HepG2 (cell line): ENCODE measurements around the gene DSG4. TPM values are rescaled to one million over a fixed set of nuclear protein-coding genes. Genes with fewer than 3 reads are reported as not detected.

Experiments used
- ATAC-seq: fragments of 200-7000 bp; cut with Tn5 transposase; 3 replicates; pipeline ENCODE4 v1.9.1; 2020; ENCODE audit warnings: mild to moderate bottlenecking, moderate library complexity
- BruUV-seq: library from RNA; stranded (reverse); fragments of 400-500 nt; replicated peaks from 2 replicates; lab custom pipeline; 2021; lab: Mats Ljungman, UMichigan
- CTCF ChIA-PET: fragments of 300-600 bp; formaldehyde crosslinking; extraction: SDS; loops from one replicate; lab custom pipeline; 2021; ENCODE audit warnings: low total read pairs, inconsistent platforms, low intra/inter-chr PET ratio; lab: Yijun Ruan, JAX
- POLR2A ChIA-PET: fragments of 350-600 bp; sonication (Branson Sonifier 250); formaldehyde crosslinking; loops from one replicate; lab custom pipeline; 2020; ENCODE audit warnings: antibody characterized with exemption, inconsistent platforms; lab: Yijun Ruan, JAX
- DNase-seq: peaks from one replicate; pipeline ENCODE4 v3.0.0-alpha.2; 2015; ENCODE audit warnings: low spot score
- FAIRE-seq: peaks from 3 replicates; lab custom pipeline; 2011; peaks lifted over from hg19 to GRCh38; lab: Jason Lieb, UNC
- H2AFZ ChIP-seq: one replicate; pipeline ENCODE4 v1.6.1; 2011; ENCODE audit warnings: low read length, inconsistent platforms
- H3K27ac ChIP-seq: fragments of 300-600 bp; 3 replicates; pipeline ENCODE4 v1.8.0; 2011; ENCODE audit warnings: mixed run types, mild to moderate bottlenecking, mixed read lengths, low read length, inconsistent platforms; ENCODE audit not compliant: insufficient read depth; ENCODE audit errors: extremely low read length
- H3K27me3 ChIP-seq, 2 experiments: fragments of 200-600 bp in 1 of 2; 2 replicates in 1 of 2; 3 replicates in 1 of 2; pipeline versions ENCODE4 v1.6.0 to v1.8.0; 2011; ENCODE audit warnings: low read length in 2 of 2, mild to moderate bottlenecking in 2 of 2, moderate library complexity in 2 of 2, inconsistent platforms in 1 of 2; ENCODE audit not compliant: insufficient read depth in 2 of 2, control insufficient read depth in 1 of 2
- H3K36me3 ChIP-seq, 2 experiments: fragments of 200-600 bp in 1 of 2; replicated peaks in 1 of 2; 2 replicates in 1 of 2; 3 replicates in 1 of 2; pipeline versions ENCODE4 v1.5.1 to v1.8.0; 2011; ENCODE audit warnings: low read length in 2 of 2, inconsistent platforms in 1 of 2; ENCODE audit not compliant: insufficient read depth in 2 of 2, control insufficient read depth in 1 of 2
- H3K4me1 ChIP-seq: 2 replicates; pipeline ENCODE4 v1.5.1; 2012; ENCODE audit warnings: low read length, inconsistent platforms; ENCODE audit not compliant: insufficient read depth
- H3K4me2 ChIP-seq: 2 replicates; pipeline ENCODE4 v1.6.0; 2011; ENCODE audit warnings: low read depth, low read length, inconsistent platforms
- H3K4me3 ChIP-seq, 3 experiments: fragments of 200-600 bp in 1 of 3; sonication (generic), shearing (Covaris generic) in 1 of 3; replicated peaks in 1 of 3; 2 replicates each; pipeline ENCODE4 v1.5.1; 2011 to 2016; ENCODE audit warnings: low read length in 3 of 3, inconsistent platforms in 2 of 3, low read depth in 2 of 3, mild to moderate bottlenecking in 2 of 3, control low read depth in 1 of 3, mixed read lengths in 1 of 3; ENCODE audit not compliant: insufficient read depth in 1 of 3
- H3K79me2 ChIP-seq: one replicate; pipeline ENCODE4 v1.6.1; 2011; ENCODE audit warnings: low read length, inconsistent platforms; ENCODE audit not compliant: insufficient read depth
- H3K9ac ChIP-seq: 2 replicates; pipeline ENCODE4 v1.6.0; 2011; ENCODE audit warnings: mild to moderate bottlenecking, low read depth, low read length, inconsistent platforms; ENCODE audit not compliant: insufficient read depth
- H3K9me3 ChIP-seq: 2 replicates; pipeline ENCODE4 v1.5.1; 2012; ENCODE audit warnings: mild to moderate bottlenecking, low read length
- H4K20me1 ChIP-seq: 2 replicates; pipeline ENCODE4 v1.6.0; 2011; ENCODE audit warnings: inconsistent platforms, mild to moderate bottlenecking, low read length, moderate library complexity; ENCODE audit not compliant: insufficient read depth
- CENPX ChIP-seq: sonication (generic); formaldehyde crosslinking; IDR thresholded peaks from 2 replicates; pipeline ENCODE4 v1.9.0; 2021; ENCODE audit warnings: mild to moderate bottlenecking, missing genetic modification reagents, moderate library complexity
- KLF16 ChIP-seq, 2 experiments: sonication (generic) in 1 of 2; formaldehyde crosslinking in 1 of 2; IDR thresholded peaks; 2 replicates each; pipeline versions ENCODE4 v1.6.1 to v1.8.0; 2016 to 2023; ENCODE audit warnings: missing genetic modification reagents in 2 of 2, missing compliant biosample characterization in 1 of 2
- NR3C1 ChIP-seq: sonication (generic); formaldehyde crosslinking; IDR thresholded peaks from 2 replicates; pipeline ENCODE4 v1.4.0; 2020; ENCODE audit warnings: missing genetic modification reagents
- POLR2G ChIP-seq: fragments of 200-400 bp; formaldehyde crosslinking; IDR thresholded peaks from 2 replicates; pipeline ENCODE4 v1.6.1; 2018; ENCODE audit warnings: mild to moderate bottlenecking, low read depth, low read length, moderate library complexity
- RBM39 ChIP-seq: fragments of 200-400 bp; formaldehyde crosslinking; IDR thresholded peaks from one replicate; pipeline ENCODE4 v1.6.1; 2018; ENCODE audit warnings: antibody characterized with exemption, mild to moderate bottlenecking, low read depth, low read length; ENCODE audit not compliant: poor library complexity, severe bottlenecking
- SAFB2 ChIP-seq: sonication (generic); formaldehyde crosslinking; IDR thresholded peaks from 2 replicates; pipeline ENCODE4 v1.5.1; 2020; ENCODE audit warnings: missing genetic modification reagents, low read depth, mild to moderate bottlenecking, borderline replicate concordance
- SIX4 ChIP-seq: sonication (generic); formaldehyde crosslinking; IDR thresholded peaks from 2 replicates; pipeline ENCODE4 v1.4.0; 2020; ENCODE audit warnings: missing genetic modification reagents
- SNAPC5 ChIP-seq: sonication (generic); formaldehyde crosslinking; IDR thresholded peaks from 2 replicates; pipeline ENCODE4 v1.8.1; 2023; ENCODE audit warnings: mild to moderate bottlenecking, missing genetic modification reagents, borderline replicate concordance
- ZBTB7B ChIP-seq: sonication (generic); formaldehyde crosslinking; IDR thresholded peaks from 2 replicates; pipeline ENCODE4 v1.4.0; 2020; ENCODE audit warnings: missing genetic modification reagents
- ZC3H4 ChIP-seq: sonication (generic); formaldehyde crosslinking; IDR thresholded peaks from 2 replicates; pipeline ENCODE4 v1.4.0; 2020; ENCODE audit warnings: missing genetic modification reagents, borderline replicate concordance
- ZFP90 ChIP-seq: sonication (generic); formaldehyde crosslinking; IDR thresholded peaks from 2 replicates; pipeline ENCODE4 v1.8.0; 2022; ENCODE audit warnings: missing genetic modification reagents, mild to moderate bottlenecking, inconsistent platforms, borderline replicate concordance
- ZMYM2 ChIP-seq: sonication (generic); formaldehyde crosslinking; IDR thresholded peaks from 2 replicates; pipeline ENCODE4 v1.8.0; 2022; ENCODE audit warnings: mild to moderate bottlenecking, missing genetic modification reagents
- ZNF275 ChIP-seq: sonication (generic); formaldehyde crosslinking; IDR thresholded peaks from 2 replicates; pipeline ENCODE4 v1.8.0; 2022; ENCODE audit warnings: missing genetic modification reagents, mild to moderate bottlenecking, inconsistent platforms, borderline replicate concordance
- ZNF414 ChIP-seq: sonication (generic); formaldehyde crosslinking; IDR thresholded peaks from 2 replicates; pipeline ENCODE4 v1.5.0; 2020; ENCODE audit warnings: missing genetic modification reagents
- ZNF567 ChIP-seq: sonication (generic); formaldehyde crosslinking; IDR thresholded peaks from 2 replicates; pipeline ENCODE4 v1.8.1; 2023; ENCODE audit warnings: mild to moderate bottlenecking, missing genetic modification reagents, borderline replicate concordance
- ZNF816 ChIP-seq: sonication (generic); formaldehyde crosslinking; IDR thresholded peaks from 2 replicates; pipeline ENCODE4 v1.8.0; 2022; ENCODE audit warnings: missing genetic modification reagents, mild to moderate bottlenecking, borderline replicate concordance
- WGBS: methylation state at CpG from one replicate; pipeline ENCODE4 v1.1.6; 2017; ENCODE audit warnings: low lambda C conversion rate; 5-methylcytosine and 5-hydroxymethylcytosine counted together
- in situ Hi-C: cut with HindIII; loops from 2 replicates; pipeline ENCODE4 v1.10.0; 2017; ENCODE audit warnings: low pct_unique_long_range_greater_than_20kb; ENCODE audit not compliant: extremely low pct_ligation_motif_present
- intact Hi-C: fragments of 100-400 bp; cut with micrococcal nuclease; formaldehyde crosslinking; loops from one replicate; pipeline ENCODE4 v1.10.0; 2022; ENCODE audit not compliant: unreplicated experiment
- polyA plus RNA-seq, 8 experiments: library from polyadenylated mRNA; depleted of rRNA in 3 of 8; stranded (reverse) in 7 of 8; unstranded in 1 of 8; fragments of >200 nt; fragmentation: Illumina TruSeq in 4 of 8; extraction: Trizol in 4 of 8; gene quantifications; 2 replicates each; pipeline versions ENCODE4 v1.2.1 to v1.2.3, GENCODE V29; 2011 to 2016; ENCODE audit warnings: low read depth in 4 of 8, missing spikeins in 1 of 8, mixed read lengths in 1 of 8; ENCODE audit not compliant: insufficient read depth in 1 of 8
- total RNA-seq, 5 experiments: library from RNA; depleted of rRNA; stranded (reverse); fragments of >200 nt; fragmentation: Illumina TruSeq; extraction: Trizol; gene quantifications; 2 replicates each; pipeline ENCODE4 v1.2.3, GENCODE V29; 2016; ENCODE audit warnings: low read depth in 1 of 5

DSG4 gene
- total and polyA plus RNA-seq, 2 of the 13 experiments (the other 11 are each of a cell fraction or from before 2014, with no cell fraction given), result 0.07 TPM; not detected in 1

GRCh38 chr18:31440787-31441186 is 64.2 kb downstream of the DSG4 start:
- H2AFZ ChIP-seq, result no peak overlapping the region
- no peak for FAIRE-seq
- no peak for TF ChIP-seq ZNF275
- no peak for TF ChIP-seq ZC3H4 (CRISPR knock-in tag)
- TF ChIP-seq ZNF567, result no peak
- TF ChIP-seq SIX4 (CRISPR knock-in tag), result no peak
- no peak for TF ChIP-seq NR3C1
- TF ChIP-seq ZNF414 (CRISPR knock-in tag), result no peak
- TF ChIP-seq CENPX (CRISPR knock-in tag), result no peak
- TF ChIP-seq ZMYM2 (CRISPR knock-in tag), result no peak
- TF ChIP-seq ZBTB7B (CRISPR knock-in tag), result no peak
- no peak for TF ChIP-seq SNAPC5
- no peak for TF ChIP-seq RBM39
- no peak for TF ChIP-seq POLR2G
- TF ChIP-seq ZNF816 (CRISPR knock-in tag), result no peak
- no peak for TF ChIP-seq KLF16 (CRISPR knock-in tag; IDR thresholded peaks at IDR 0.05)
- TF ChIP-seq SAFB2 (CRISPR knock-in tag), result no peak
- no peak for TF ChIP-seq ZFP90
- TF ChIP-seq, all 625 proteins: peak for 0
- intact Hi-C loops (no loop called here), in situ Hi-C loops (no loop called here)
- ATAC-seq (no peak), DNase-seq (no peak)
- Histone ChIP-seq H3K79me2 (no peaks in the 10 kb centered on the region), H3K9ac (no peak overlapping the region), H3K9me3 (no peaks in the 10 kb centered on the region), H3K4me3 (no peak overlapping the region), H3K27ac (no peak overlapping the region), H3K4me1 (no peaks in the 10 kb centered on the region), H3K36me3 (no peaks in the 10 kb centered on the region), H3K27me3 (peaks cover 0 to 9% of the 10 kb centered on the region in 2 experiments; a peak in 3 of 5 replicates), H4K20me1 (no peaks in the 10 kb centered on the region), H3K4me2 (no peak overlapping the region)
- 40% methylated on average over 6 of the region's 6 CpGs for WGBS
- no TSS peak for BruUV-seq
- POLR2A ChIA-PET, result no interaction called here
- CTCF ChIA-PET, result no interaction called here
